ENCODE results near the gene GALNS.

The GALNS gene

GRCh38 chr16:88883117-88883895 lies 26.6 kb upstream of the GALNS start:
- no peak overlapping the region for H3K27ac Mint-ChIP-seq
- H3K36me3 Mint-ChIP-seq (ENCODE audit: low read depth), result no peaks in the 10 kb centered on the region
- H3K27me3 Mint-ChIP-seq, result no peaks in the 10 kb centered on the region
- H3K9me3 Mint-ChIP-seq, result no peaks in the 10 kb centered on the region
- H3K4me3 Mint-ChIP-seq, result no peak overlapping the region
- no peaks in the 10 kb centered on the region for H3K4me1 Mint-ChIP-seq (ENCODE audit: low read depth)

- Mint-ChIP-seq H3K4me3 (no peak overlapping the region), H3K9me3 (no peaks in the 10 kb centered on the region), H3K36me3 (ENCODE audit: low read depth) (no peaks in the 10 kb centered on the region), H3K27me3 (no peaks in the 10 kb centered on the region), H3K27ac (no peak overlapping the region), H3K4me1 (ENCODE audit: low read depth) (no peaks in the 10 kb centered on the region)
Observed at GRCh38 chr16:88882358-88883030, 25.7 kb upstream of the GALNS start.

GRCh38 chr16:88881675-88882357 lies 25.1 kb upstream of the GALNS start:
- H3K27ac Mint-ChIP-seq, result no peak overlapping the region
- H3K27me3 Mint-ChIP-seq, result no peaks in the 10 kb centered on the region
- no peak overlapping the region for H3K4me3 Mint-ChIP-seq
- H3K9me3 Mint-ChIP-seq, result no peaks in the 10 kb centered on the region
- no peaks in the 10 kb centered on the region for H3K4me1 Mint-ChIP-seq (ENCODE audit: low read depth)
- no peaks in the 10 kb centered on the region for H3K36me3 Mint-ChIP-seq (ENCODE audit: low read depth)

GRCh38 chr16:88881007-88881615 lies 24.4 kb upstream of the GALNS start:
- Mint-ChIP-seq H3K36me3 (ENCODE audit: low read depth) (no peaks in the 10 kb centered on the region), H3K27ac (no peak overlapping the region), H3K4me1 (ENCODE audit: low read depth) (no peaks in the 10 kb centered on the region), H3K9me3 (no peaks in the 10 kb centered on the region), H3K27me3 (no peaks in the 10 kb centered on the region), H3K4me3 (no peak overlapping the region)

- H3K4me3 Mint-ChIP-seq, result no peak overlapping the region
- H3K9me3 Mint-ChIP-seq, result no peaks in the 10 kb centered on the region
- H3K27ac Mint-ChIP-seq, result no peak overlapping the region
- no peaks in the 10 kb centered on the region for H3K36me3 Mint-ChIP-seq (ENCODE audit: low read depth)
- no peaks in the 10 kb centered on the region for H3K4me1 Mint-ChIP-seq (ENCODE audit: low read depth)
- H3K27me3 Mint-ChIP-seq, result no peaks in the 10 kb centered on the region
Observed at GRCh38 chr16:88880226-88881006, 23.7 kb upstream of the GALNS start.

GRCh38 chr16:88879788-88880055 lies 23.0 kb upstream of the GALNS start:
- no peaks in the 10 kb centered on the region for H3K9me3 Mint-ChIP-seq
- H3K27ac Mint-ChIP-seq, result no peak overlapping the region
- no peaks in the 10 kb centered on the region for H3K36me3 Mint-ChIP-seq (ENCODE audit: low read depth)
- no peaks in the 10 kb centered on the region for H3K4me1 Mint-ChIP-seq (ENCODE audit: low read depth)
- H3K27me3 Mint-ChIP-seq, result no peaks in the 10 kb centered on the region
- no peak overlapping the region for H3K4me3 Mint-ChIP-seq

GRCh38 chr16:88878967-88879787 lies 22.4 kb upstream of the GALNS start:
- no peaks in the 10 kb centered on the region for H3K9me3 Mint-ChIP-seq
- no peaks in the 10 kb centered on the region for H3K27me3 Mint-ChIP-seq
- H3K27ac Mint-ChIP-seq, result no peak overlapping the region
- no peaks in the 10 kb centered on the region for H3K4me1 Mint-ChIP-seq (ENCODE audit: low read depth)
- no peaks in the 10 kb centered on the region for H3K36me3 Mint-ChIP-seq (ENCODE audit: low read depth)
- H3K4me3 Mint-ChIP-seq, result no peak overlapping the region

- Mint-ChIP-seq H3K4me3 (no peak overlapping the region), H3K27me3 (no peaks in the 10 kb centered on the region), H3K4me1 (ENCODE audit: low read depth) (no peaks in the 10 kb centered on the region), H3K36me3 (ENCODE audit: low read depth) (no peaks in the 10 kb centered on the region), H3K27ac (no peak overlapping the region), H3K9me3 (no peaks in the 10 kb centered on the region)
Observed at GRCh38 chr16:88878356-88878755, 21.6 kb upstream of the GALNS start.

- Mint-ChIP-seq H3K4me3 (no peak overlapping the region), H3K9me3 (no peaks in the 10 kb centered on the region), H3K27ac (no peak overlapping the region), H3K4me1 (ENCODE audit: low read depth) (no peaks in the 10 kb centered on the region), H3K36me3 (ENCODE audit: low read depth) (no peaks in the 10 kb centered on the region), H3K27me3 (no peaks in the 10 kb centered on the region)
Observed at GRCh38 chr16:88877564-88878289, 21.0 kb upstream of the GALNS start.

- Mint-ChIP-seq H3K27ac (no peak overlapping the region), H3K27me3 (no peaks in the 10 kb centered on the region), H3K36me3 (ENCODE audit: low read depth) (no peaks in the 10 kb centered on the region), H3K9me3 (no peaks in the 10 kb centered on the region), H3K4me1 (ENCODE audit: low read depth) (no peaks in the 10 kb centered on the region), H3K4me3 (no peak overlapping the region)
Observed at GRCh38 chr16:88876942-88877526, 20.3 kb upstream of the GALNS start.

- Mint-ChIP-seq H3K4me1 (ENCODE audit: low read depth) (no peaks in the 10 kb centered on the region), H3K27ac (no peak overlapping the region), H3K9me3 (no peaks in the 10 kb centered on the region), H3K27me3 (peaks cover 6% of the 10 kb centered on the region), H3K4me3 (no peak overlapping the region), H3K36me3 (ENCODE audit: low read depth) (no peaks in the 10 kb centered on the region)
Observed at GRCh38 chr16:88875703-88876234, 19.0 kb upstream of the GALNS start.

GRCh38 chr16:88874938-88875599 lies 18.3 kb upstream of the GALNS start:
- peaks cover 10% of the 10 kb centered on the region for H3K27me3 Mint-ChIP-seq
- no peaks in the 10 kb centered on the region for H3K4me1 Mint-ChIP-seq (ENCODE audit: low read depth)
- no peak overlapping the region for H3K27ac Mint-ChIP-seq
- H3K9me3 Mint-ChIP-seq, result no peaks in the 10 kb centered on the region
- no peaks in the 10 kb centered on the region for H3K36me3 Mint-ChIP-seq (ENCODE audit: low read depth)
- H3K4me3 Mint-ChIP-seq, result no peak overlapping the region
